Measurements from ENCODE around the gene ARHGAP28. TPM values are rescaled to one million over a fixed set of nuclear protein-coding genes. Genes with fewer than 3 reads are reported as not detected.

The ARHGAP28 gene
- total RNA-seq, 4 donors from 2014 or later = 3.6 to 7.8 (median 6.0) TPM

- Histone ChIP-seq H3K27me3 (no peaks in the 10 kb centered on the region), H3K4me1 (no peaks in the 10 kb centered on the region), H3K9me3 (no peaks in the 10 kb centered on the region), H3K36me3 (no peaks in the 10 kb centered on the region), H3K4me3 (no peak overlapping the region), H3K27ac (no peak overlapping the region)
- DNase-seq (ENCODE audit: low spot score in 2 of 2) = no peak
- no peak for TF ChIP-seq EP300 (IDR thresholded peaks at IDR 0.05)
- no peak for TF ChIP-seq POLR2A (IDR thresholded peaks at IDR 0.05)
- no peak for TF ChIP-seq CTCF (IDR thresholded peaks at IDR 0.05)
- 86 to 95% methylated on average over 3 of the region's 3 CpGs for WGBS, 2 donors
Measured at GRCh38 chr18:6942742-6943141, 213.2 kb downstream of the ARHGAP28 start.

DNA sequence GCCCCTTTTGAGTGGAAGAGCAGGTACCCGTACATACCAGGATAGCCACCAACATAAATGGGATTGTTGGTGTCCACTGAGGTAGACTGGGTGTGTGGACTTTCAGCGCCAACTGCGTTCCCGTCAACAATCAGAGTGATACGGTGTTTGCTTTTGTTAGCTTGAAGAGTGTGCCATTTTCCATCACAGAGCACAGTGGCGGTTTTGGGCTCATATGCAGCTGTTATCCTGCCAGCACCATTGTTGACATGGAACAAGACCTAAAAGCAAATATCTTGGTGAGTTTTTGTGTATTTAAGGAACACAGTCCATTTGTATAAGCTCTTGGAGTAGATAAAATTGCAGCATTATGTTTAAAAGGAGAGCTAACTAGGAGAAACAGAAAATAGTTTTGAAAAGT is 213.6 kb downstream of the ARHGAP28 start:
- H3K4me1 ChIP-seq = no peaks in the 10 kb centered on the region
- no peaks in the 10 kb centered on the region for H3K9me3 ChIP-seq
- no peaks in the 10 kb centered on the region for H3K36me3 ChIP-seq
- 80 to 86% methylated on average over 6 of the region's 6 CpGs for WGBS, 2 donors
- no peak for DNase-seq (ENCODE audit: low spot score in 2 of 2)
- no peak overlapping the region for H3K27ac ChIP-seq
- no peaks in the 10 kb centered on the region for H3K27me3 ChIP-seq
- TF ChIP-seq CTCF (IDR thresholded peaks at IDR 0.05) (no peak), EP300 (IDR thresholded peaks at IDR 0.05) (no peak), POLR2A (IDR thresholded peaks at IDR 0.05) (no peak)
- no peak overlapping the region for H3K4me3 ChIP-seq

DNA sequence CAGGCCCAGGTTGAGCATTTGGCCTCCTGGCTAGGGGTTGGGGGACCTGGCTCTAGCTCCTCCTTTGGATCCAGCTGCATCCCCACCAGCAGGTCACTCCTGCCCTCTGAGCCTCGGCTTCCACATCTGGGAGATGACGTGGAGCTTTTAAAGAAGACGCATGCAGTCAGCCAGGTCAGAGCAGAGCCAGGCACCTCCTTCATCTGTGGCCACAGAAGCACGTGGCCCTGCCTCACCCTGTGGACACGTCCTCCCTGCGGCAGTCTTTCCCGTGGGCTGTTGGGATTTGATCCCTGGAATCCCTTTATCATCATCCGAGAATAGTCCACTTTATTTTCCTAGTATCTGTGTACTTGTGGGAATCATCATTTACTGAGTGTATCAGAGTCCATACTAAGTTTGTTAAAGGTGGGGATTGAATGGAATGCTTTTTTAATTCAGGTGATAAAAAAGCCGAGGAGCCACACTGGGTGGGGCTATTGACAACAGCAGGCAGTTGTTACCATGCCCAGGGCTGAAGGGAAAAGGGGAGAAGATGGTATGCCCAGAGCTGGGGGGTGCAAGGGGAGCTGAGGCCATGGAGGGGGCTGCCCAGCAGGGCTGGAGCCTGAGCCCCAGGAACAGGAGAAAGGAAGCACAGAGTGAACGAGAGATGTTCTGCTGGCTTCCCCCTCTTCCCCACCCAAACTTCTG is 218.0 kb downstream of the ARHGAP28 start:
- no peak for DNase-seq (ENCODE audit: low spot score in 2 of 2)
- H3K27me3 ChIP-seq = no peaks in the 10 kb centered on the region
- TF ChIP-seq POLR2A (IDR thresholded peaks at IDR 0.05) (no peak), CTCF (IDR thresholded peaks at IDR 0.05) (no peak), EP300 (IDR thresholded peaks at IDR 0.05) (no peak)
- WGBS, 2 donors = 78 to 79% methylated on average over 9 to 10 of the region's 10 CpGs
- no peaks in the 10 kb centered on the region for H3K9me3 ChIP-seq
- no peak overlapping the region for H3K4me3 ChIP-seq
- no peaks in the 10 kb centered on the region for H3K4me1 ChIP-seq
- H3K36me3 ChIP-seq = no peaks in the 10 kb centered on the region
- H3K27ac ChIP-seq = no peak overlapping the region

GRCh38 chr18:6948281-6949055 is 219.0 kb downstream of the ARHGAP28 start:
- no peaks in the 10 kb centered on the region for H3K4me1 ChIP-seq
- no peaks in the 10 kb centered on the region for H3K9me3 ChIP-seq
- TF ChIP-seq EP300 (IDR thresholded peaks at IDR 0.05) (no peak), POLR2A (IDR thresholded peaks at IDR 0.05) (no peak), CTCF (IDR thresholded peaks at IDR 0.05) (no peak)
- no peaks in the 10 kb centered on the region for H3K27me3 ChIP-seq
- no peak for DNase-seq (ENCODE audit: low spot score in 2 of 2)
- no peak overlapping the region for H3K4me3 ChIP-seq
- 89% methylated on average over 16 of the region's 16 CpGs for WGBS, 2 donors
- H3K36me3 ChIP-seq = no peaks in the 10 kb centered on the region
- no peak overlapping the region for H3K27ac ChIP-seq
